SKM-1 treated with dmso at 0.1 percent for 144 hours (cell line): ENCODE data around the gene JAM2.
A peak's percentile ranks its signal among the peaks of the same experiment; 100 is the strongest.
"Not testable (repeated sequence)": the region's sequence is repeated elsewhere in the genome, so short reads cannot be mapped to it uniquely, and the experiment has no call there.

Source experiments
- DNase-seq: peaks from one replicate; lab custom pipeline; 2025; ENCODE audit not compliant: unreplicated experiment; lab: John Stamatoyannopoulos, UW

The JAM2 gene

GRCh38 chr21:25646474-25646873, 7.4 kb downstream of the JAM2 start:
- no peak for DNase-seq

GRCh38 chr21:25647647-25648046, 8.6 kb downstream of the JAM2 start:
- peak; percentile 59 for DNase-seq

- DNase-seq: no peak
Observed at GRCh38 chr21:25649146-25649545, 10.1 kb downstream of the JAM2 start.

GRCh38 chr21:25656412-25656811, 17.4 kb downstream of the JAM2 start:
- no peak for DNase-seq

- DNase-seq: no peak
Observed at GRCh38 chr21:25657140-25657539, 18.1 kb downstream of the JAM2 start.

GRCh38 chr21:25658427-25659035, 19.5 kb downstream of the JAM2 start:
- no peak for DNase-seq

GRCh38 chr21:25660233-25660632, 21.2 kb downstream of the JAM2 start:
- DNase-seq: no peak

- DNase-seq: no peak
Observed at GRCh38 chr21:25664491-25664931, 25.5 kb downstream of the JAM2 start.

GRCh38 chr21:25670726-25671125, 31.7 kb downstream of the JAM2 start:
- DNase-seq: no peak

- no peak for DNase-seq
Observed at GRCh38 chr21:25676451-25676850, 37.4 kb downstream of the JAM2 start.

- no peak for DNase-seq
Observed at GRCh38 chr21:25682382-25682781, 43.3 kb downstream of the JAM2 start.

- no peak for DNase-seq
Observed at GRCh38 chr21:25687787-25688186, 48.7 kb downstream of the JAM2 start.

GRCh38 chr21:25688275-25689155, 49.5 kb downstream of the JAM2 start:
- DNase-seq: no peak

- DNase-seq: no peak
Observed at GRCh38 chr21:25689226-25689625, 50.2 kb downstream of the JAM2 start.

GRCh38 chr21:25691976-25692375, 52.9 kb downstream of the JAM2 start:
- no peak for DNase-seq

- not testable (repeated sequence) for DNase-seq
Observed at GRCh38 chr21:25695461-25695860, 56.4 kb downstream of the JAM2 start.

- DNase-seq: no peak
Observed at GRCh38 chr21:25700741-25701140, 61.7 kb downstream of the JAM2 start.

GRCh38 chr21:25701529-25701928, 62.5 kb downstream of the JAM2 start:
- DNase-seq: no peak

- DNase-seq: peak; percentile 31
Observed at GRCh38 chr21:25708467-25709065, 69.5 kb downstream of the JAM2 start.

GRCh38 chr21:25709684-25710265, 70.7 kb downstream of the JAM2 start:
- no peak for DNase-seq

- no peak for DNase-seq
Observed at GRCh38 chr21:25710550-25710949, 71.5 kb downstream of the JAM2 start.

- DNase-seq: not testable (repeated sequence)
Observed at GRCh38 chr21:25714066-25714465, 75.0 kb downstream of the JAM2 start.
